ENCODE data around the gene PRAMEF20. TPM values are rescaled to one million over a fixed set of nuclear protein-coding genes. Genes with fewer than 3 reads are reported as not detected.

PRAMEF20 gene
- total and polyA plus RNA-seq, 10 of the 15 experiments (the other 5 are each of a cell fraction or from before 2014, with no cell fraction given): not detected

DNA sequence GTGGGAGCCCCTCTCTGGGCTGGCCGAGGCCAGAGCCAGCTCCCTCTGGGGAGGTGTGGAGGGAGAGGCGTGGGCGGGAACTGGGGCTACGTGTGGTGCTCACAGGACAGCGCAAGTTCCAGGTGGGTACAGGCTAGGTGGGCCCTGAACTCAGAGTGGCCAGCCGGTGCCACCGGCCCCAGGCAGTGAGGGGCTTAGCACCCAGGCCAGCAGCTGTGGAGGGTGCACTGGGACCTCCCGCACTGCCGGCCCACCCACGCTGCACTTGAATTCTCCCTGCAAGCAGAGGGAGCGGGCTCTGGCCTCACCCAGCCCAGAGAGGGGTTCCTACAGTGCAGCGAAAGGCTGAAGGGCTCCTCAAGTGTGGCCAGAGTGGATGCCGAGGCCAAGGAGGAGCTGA, 20.2 kb downstream of the PRAMEF20 start (continued):
- no peak for TF ChIP-seq EGR1 (IDR thresholded peaks at IDR 0.05; ENCODE audit: borderline replicate concordance in 1 of 2, low read depth in 2 of 2, low read length in 2 of 2)
- TF ChIP-seq, protein P1, sequence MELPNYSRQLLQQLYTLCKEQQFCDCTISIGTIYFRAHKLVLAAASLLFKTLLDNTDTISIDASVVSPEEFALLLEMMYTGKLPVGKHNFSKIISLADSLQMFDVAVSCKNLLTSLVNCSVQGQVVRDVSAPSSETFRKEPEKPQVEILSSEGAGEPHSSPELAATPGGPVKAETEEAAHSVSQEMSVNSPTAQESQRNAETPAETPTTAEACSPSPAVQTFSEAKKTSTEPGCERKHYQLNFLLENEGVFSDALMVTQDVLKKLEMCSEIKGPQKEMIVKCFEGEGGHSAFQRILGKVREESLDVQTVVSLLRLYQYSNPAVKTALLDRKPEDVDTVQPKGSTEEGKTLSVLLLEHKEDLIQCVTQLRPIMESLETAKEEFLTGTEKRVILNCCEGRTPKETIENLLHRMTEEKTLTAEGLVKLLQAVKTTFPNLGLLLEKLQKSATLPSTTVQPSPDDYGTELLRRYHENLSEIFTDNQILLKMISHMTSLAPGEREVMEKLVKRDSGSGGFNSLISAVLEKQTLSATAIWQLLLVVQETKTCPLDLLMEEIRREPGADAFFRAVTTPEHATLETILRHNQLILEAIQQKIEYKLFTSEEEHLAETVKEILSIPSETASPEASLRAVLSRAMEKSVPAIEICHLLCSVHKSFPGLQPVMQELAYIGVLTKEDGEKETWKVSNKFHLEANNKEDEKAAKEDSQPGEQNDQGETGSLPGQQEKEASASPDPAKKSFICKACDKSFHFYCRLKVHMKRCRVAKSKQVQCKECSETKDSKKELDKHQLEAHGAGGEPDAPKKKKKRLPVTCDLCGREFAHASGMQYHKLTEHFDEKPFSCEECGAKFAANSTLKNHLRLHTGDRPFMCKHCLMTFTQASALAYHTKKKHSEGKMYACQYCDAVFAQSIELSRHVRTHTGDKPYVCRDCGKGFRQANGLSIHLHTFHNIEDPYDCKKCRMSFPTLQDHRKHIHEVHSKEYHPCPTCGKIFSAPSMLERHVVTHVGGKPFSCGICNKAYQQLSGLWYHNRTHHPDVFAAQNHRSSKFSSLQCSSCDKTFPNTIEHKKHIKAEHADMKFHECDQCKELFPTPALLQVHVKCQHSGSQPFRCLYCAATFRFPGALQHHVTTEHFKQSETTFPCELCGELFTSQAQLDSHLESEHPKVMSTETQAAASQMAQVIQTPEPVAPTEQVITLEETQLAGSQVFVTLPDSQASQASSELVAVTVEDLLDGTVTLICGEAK (IDR thresholded peaks at IDR 0.05; ENCODE audit: borderline replicate concordance): no peak
- TF ChIP-seq, protein P2, sequence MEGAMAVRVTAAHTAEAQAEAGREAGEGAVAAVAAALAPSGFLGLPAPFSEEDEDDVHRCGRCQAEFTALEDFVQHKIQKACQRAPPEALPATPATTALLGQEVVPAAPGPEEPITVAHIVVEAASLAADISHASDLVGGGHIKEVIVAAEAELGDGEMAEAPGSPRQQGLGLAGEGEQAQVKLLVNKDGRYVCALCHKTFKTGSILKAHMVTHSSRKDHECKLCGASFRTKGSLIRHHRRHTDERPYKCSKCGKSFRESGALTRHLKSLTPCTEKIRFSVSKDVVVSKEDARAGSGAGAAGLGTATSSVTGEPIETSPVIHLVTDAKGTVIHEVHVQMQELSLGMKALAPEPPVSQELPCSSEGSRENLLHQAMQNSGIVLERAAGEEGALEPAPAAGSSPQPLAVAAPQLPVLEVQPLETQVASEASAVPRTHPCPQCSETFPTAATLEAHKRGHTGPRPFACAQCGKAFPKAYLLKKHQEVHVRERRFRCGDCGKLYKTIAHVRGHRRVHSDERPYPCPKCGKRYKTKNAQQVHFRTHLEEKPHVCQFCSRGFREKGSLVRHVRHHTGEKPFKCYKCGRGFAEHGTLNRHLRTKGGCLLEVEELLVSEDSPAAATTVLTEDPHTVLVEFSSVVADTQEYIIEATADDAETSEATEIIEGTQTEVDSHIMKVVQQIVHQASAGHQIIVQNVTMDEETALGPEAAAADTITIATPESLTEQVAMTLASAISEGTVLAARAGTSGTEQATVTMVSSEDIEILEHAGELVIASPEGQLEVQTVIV (IDR thresholded peaks at IDR 0.05; ENCODE audit: borderline replicate concordance, partially characterized antibody): no peak
- TF ChIP-seq RFX5 (IDR thresholded peaks at IDR 0.05; ENCODE audit: low read depth, low read length): no peak
- no peak for TF ChIP-seq NR2C2 (IDR thresholded peaks at IDR 0.05; ENCODE audit: borderline replicate concordance, control insufficient read depth, insufficient read length, low read depth)

DNA sequence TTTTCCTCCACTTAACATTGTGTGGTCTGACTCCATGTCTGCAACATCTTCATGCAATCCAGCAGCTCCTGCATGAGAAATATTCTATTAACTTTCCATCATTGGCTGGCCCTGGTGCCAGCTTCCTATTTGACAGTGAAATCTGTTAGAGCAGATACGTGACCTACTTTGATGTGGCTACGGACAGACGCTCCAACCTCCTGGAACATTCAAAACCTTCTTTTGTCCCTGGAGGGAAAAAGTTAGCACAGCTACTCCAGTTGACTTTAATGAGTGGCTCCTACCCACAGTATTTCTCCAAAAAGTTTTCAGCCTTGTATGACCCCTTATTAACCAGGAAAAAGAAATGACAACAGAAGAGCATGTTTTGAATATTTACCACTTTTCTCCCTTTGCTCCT, 22.0 kb downstream of the PRAMEF20 start:
- BruUV-seq (replicated peaks): no TSS peak
- H3K79me2 ChIP-seq (ENCODE audit: control insufficient read depth, insufficient read depth, low read length): no peaks in the 10 kb centered on the region
- no peak overlapping the region for H3K4me3 ChIP-seq
- H3K9ac ChIP-seq (ENCODE audit: control insufficient read depth, insufficient read depth, low read length): no peak overlapping the region
- H3K27me3 ChIP-seq (replicated peaks in 1 of 2; ENCODE audit: control insufficient read depth in 2 of 2, insufficient read depth in 2 of 2, low read length in 1 of 2): no peaks in the 10 kb centered on the region
- WGBS (ENCODE audit: insufficient coverage, insufficient replicate concordance, low lambda C conversion rate, missing lambda C conversion rate): 34% methylated on average over 3 of the region's 3 CpGs
- DNase-seq (ENCODE audit: low read depth, low spot score) (no peak), FAIRE-seq (no peak), ATAC-seq (no peak)
- H3K4me2 ChIP-seq (ENCODE audit: control insufficient read depth, insufficient read depth): no peak overlapping the region
- RAD21 ChIA-PET (ENCODE audit: unreplicated experiment): no interaction called here
- CTCF ChIA-PET: no interaction called here
- POLR2A ChIA-PET: no interaction called here
- H3K36me3 ChIP-seq (ENCODE audit: control insufficient read depth in 2 of 2, insufficient read depth in 2 of 2, low read length in 1 of 2): no peaks in the 10 kb centered on the region
- H2AFZ ChIP-seq (ENCODE audit: control insufficient read depth, low read depth, low read length): no peak overlapping the region
- no peak overlapping the region for H3K27ac ChIP-seq (ENCODE audit: control insufficient read depth, insufficient read depth)
- no peaks in the 10 kb centered on the region for H4K20me1 ChIP-seq (ENCODE audit: control insufficient read depth, insufficient read depth)
- SMC1A ChIA-PET (ENCODE audit: uncharacterized antibody, unreplicated experiment): no interaction called here
- intact Hi-C loops (cut with micrococcal nuclease; ENCODE audit: unreplicated experiment) (no loop called here), in situ Hi-C loops (cut with MboI) (no loop called here)
- no peaks in the 10 kb centered on the region for H3K9me3 ChIP-seq (replicated peaks; ENCODE audit: control insufficient read depth, insufficient read depth, low read length)
- no peaks in the 10 kb centered on the region for H3K4me1 ChIP-seq (ENCODE audit: control insufficient read depth, insufficient read depth, low read length)
- TF ChIP-seq, protein P3, sequence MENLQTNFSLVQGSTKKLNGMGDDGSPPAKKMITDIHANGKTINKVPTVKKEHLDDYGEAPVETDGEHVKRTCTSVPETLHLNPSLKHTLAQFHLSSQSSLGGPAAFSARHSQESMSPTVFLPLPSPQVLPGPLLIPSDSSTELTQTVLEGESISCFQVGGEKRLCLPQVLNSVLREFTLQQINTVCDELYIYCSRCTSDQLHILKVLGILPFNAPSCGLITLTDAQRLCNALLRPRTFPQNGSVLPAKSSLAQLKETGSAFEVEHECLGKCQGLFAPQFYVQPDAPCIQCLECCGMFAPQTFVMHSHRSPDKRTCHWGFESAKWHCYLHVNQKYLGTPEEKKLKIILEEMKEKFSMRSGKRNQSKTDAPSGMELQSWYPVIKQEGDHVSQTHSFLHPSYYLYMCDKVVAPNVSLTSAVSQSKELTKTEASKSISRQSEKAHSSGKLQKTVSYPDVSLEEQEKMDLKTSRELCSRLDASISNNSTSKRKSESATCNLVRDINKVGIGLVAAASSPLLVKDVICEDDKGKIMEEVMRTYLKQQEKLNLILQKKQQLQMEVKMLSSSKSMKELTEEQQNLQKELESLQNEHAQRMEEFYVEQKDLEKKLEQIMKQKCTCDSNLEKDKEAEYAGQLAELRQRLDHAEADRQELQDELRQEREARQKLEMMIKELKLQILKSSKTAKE (IDR thresholded peaks at IDR 0.05; ENCODE audit: low read depth, poor library complexity, severe bottlenecking): no peak
- TF ChIP-seq RAD21 (IDR thresholded peaks at IDR 0.05; ENCODE audit: insufficient read depth, low read depth, low read length): no peak
- TF ChIP-seq HDGF (IDR thresholded peaks at IDR 0.05): no peak
- TF ChIP-seq NBN (IDR thresholded peaks at IDR 0.05): no peak
- TF ChIP-seq, protein P4, sequence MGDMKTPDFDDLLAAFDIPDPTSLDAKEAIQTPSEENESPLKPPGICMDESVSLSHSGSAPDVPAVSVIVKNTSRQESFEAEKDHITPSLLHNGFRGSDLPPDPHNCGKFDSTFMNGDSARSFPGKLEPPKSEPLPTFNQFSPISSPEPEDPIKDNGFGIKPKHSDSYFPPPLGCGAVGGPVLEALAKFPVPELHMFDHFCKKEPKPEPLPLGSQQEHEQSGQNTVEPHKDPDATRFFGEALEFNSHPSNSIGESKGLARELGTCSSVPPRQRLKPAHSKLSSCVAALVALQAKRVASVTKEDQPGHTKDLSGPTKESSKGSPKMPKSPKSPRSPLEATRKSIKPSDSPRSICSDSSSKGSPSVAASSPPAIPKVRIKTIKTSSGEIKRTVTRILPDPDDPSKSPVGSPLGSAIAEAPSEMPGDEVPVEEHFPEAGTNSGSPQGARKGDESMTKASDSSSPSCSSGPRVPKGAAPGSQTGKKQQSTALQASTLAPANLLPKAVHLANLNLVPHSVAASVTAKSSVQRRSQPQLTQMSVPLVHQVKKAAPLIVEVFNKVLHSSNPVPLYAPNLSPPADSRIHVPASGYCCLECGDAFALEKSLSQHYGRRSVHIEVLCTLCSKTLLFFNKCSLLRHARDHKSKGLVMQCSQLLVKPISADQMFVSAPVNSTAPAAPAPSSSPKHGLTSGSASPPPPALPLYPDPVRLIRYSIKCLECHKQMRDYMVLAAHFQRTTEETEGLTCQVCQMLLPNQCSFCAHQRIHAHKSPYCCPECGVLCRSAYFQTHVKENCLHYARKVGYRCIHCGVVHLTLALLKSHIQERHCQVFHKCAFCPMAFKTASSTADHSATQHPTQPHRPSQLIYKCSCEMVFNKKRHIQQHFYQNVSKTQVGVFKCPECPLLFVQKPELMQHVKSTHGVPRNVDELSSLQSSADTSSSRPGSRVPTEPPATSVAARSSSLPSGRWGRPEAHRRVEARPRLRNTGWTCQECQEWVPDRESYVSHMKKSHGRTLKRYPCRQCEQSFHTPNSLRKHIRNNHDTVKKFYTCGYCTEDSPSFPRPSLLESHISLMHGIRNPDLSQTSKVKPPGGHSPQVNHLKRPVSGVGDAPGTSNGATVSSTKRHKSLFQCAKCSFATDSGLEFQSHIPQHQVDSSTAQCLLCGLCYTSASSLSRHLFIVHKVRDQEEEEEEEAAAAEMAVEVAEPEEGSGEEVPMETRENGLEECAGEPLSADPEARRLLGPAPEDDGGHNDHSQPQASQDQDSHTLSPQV (IDR thresholded peaks at IDR 0.05): no peak

Measured in GM12878 (cell line).